CD4-positive, alpha-beta T cell (primary cell): Measurements from ENCODE around the gene C1orf115. TPM values are rescaled to one million over a fixed set of nuclear protein-coding genes. Genes with fewer than 3 reads are reported as not detected.

ENCODE experiments used
- ATAC-seq: fragments of 200-7000 bp; cut with Tn5 transposase; one replicate; pipeline ENCODE4 v1.10.0; 2022; ENCODE audit warnings: mild to moderate bottlenecking; ENCODE audit not compliant: poor library complexity
- CTCF ChIA-PET: fragments of 350-600 bp; sonication (Branson Sonifier 250); formaldehyde crosslinking; loops from one replicate; lab custom pipeline; 2021; ENCODE audit warnings: antibody characterized with exemption, inconsistent platforms; lab: Charles Lee
- POLR2A ChIA-PET: fragments of 350-600 bp; sonication (Branson Sonifier 250); formaldehyde crosslinking; loops from one replicate; lab custom pipeline; 2021; ENCODE audit warnings: antibody characterized with exemption, inconsistent platforms; lab: Charles Lee
- DNase-seq, 14 experiments: peaks; one replicate each; pipeline ENCODE4 v3.0.0-alpha.2; 2013 to 2020; ENCODE audit warnings: mixed read lengths in 2 of 14
- H3K27ac ChIP-seq, 2 donors: one replicate each; pipeline versions ENCODE4 v1.5.1 to v1.7.0; 2013; ENCODE audit warnings: low read length in 2 of 2, low read depth in 1 of 2, mild to moderate bottlenecking in 1 of 2
- H3K27me3 ChIP-seq, 2 experiments: 1 replicate in 1 of 2; 2 replicates in 1 of 2; pipeline versions ENCODE4 v1.6.1 to v1.7.0; 2013; ENCODE audit warnings: low read length in 2 of 2, control low read depth in 1 of 2, mild to moderate bottlenecking in 1 of 2, moderate library complexity in 1 of 2; ENCODE audit not compliant: insufficient read depth in 2 of 2, control insufficient read depth in 1 of 2
- H3K36me3 ChIP-seq: one replicate; pipeline ENCODE4 v1.6.1; 2013; ENCODE audit warnings: low read length, control low read depth; ENCODE audit not compliant: insufficient read depth
- H3K4me1 ChIP-seq: one replicate; pipeline ENCODE4 v1.6.1; 2013; ENCODE audit warnings: low read length, control low read depth; ENCODE audit not compliant: insufficient read depth
- H3K4me3 ChIP-seq: one replicate; pipeline ENCODE4 v1.5.1; 2013; ENCODE audit warnings: mild to moderate bottlenecking, low read length, moderate library complexity
- H3K9me3 ChIP-seq, 2 experiments: 1 replicate in 1 of 2; 2 replicates in 1 of 2; pipeline versions ENCODE4 v1.6.1 to v1.7.0; 2013; ENCODE audit warnings: low read length in 2 of 2, mild to moderate bottlenecking in 2 of 2, control low read depth in 1 of 2, moderate library complexity in 1 of 2; ENCODE audit not compliant: control insufficient read depth in 1 of 2, insufficient read depth in 1 of 2
- H3K27ac Mint-ChIP-seq: one replicate; pipeline ENCODE4 v1.8.0; 2020; ENCODE audit warnings: mixed read lengths
- H3K27me3 Mint-ChIP-seq: one replicate; pipeline ENCODE4 v1.8.0; 2021; ENCODE audit warnings: mixed read lengths
- H3K36me3 Mint-ChIP-seq: one replicate; pipeline ENCODE4 v1.8.0; 2021; ENCODE audit warnings: low read depth, mixed read lengths
- H3K4me1 Mint-ChIP-seq: one replicate; pipeline ENCODE4 v1.8.0; 2021; ENCODE audit warnings: low read depth, mixed read lengths
- H3K4me3 Mint-ChIP-seq: one replicate; pipeline ENCODE4 v1.8.0; 2020; ENCODE audit warnings: mild to moderate bottlenecking, mixed read lengths
- H3K9me3 Mint-ChIP-seq: one replicate; pipeline ENCODE4 v1.8.0; 2020; ENCODE audit warnings: mixed read lengths
- intact Hi-C, 2 experiments: fragments of 100-400 bp; cut with DNase I in 1 of 2; cut with micrococcal nuclease in 1 of 2; formaldehyde crosslinking; loops; one replicate each; pipeline versions ENCODE4 v1.15.1 to v1.9.0; 2023 to 2025; cut with DNase I, micrococcal nuclease
- polyA plus RNA-seq, 2 donors: library from polyadenylated mRNA; unstranded; fragments of 120-200 nt; gene quantifications; one replicate each; pipeline ENCODE4 v1.2.1, GENCODE V29; 2013
- total RNA-seq, 174 experiments: library from RNA in 2 of 174; stranded (reverse) in 2 of 174; gene quantifications; one replicate each; pipeline ENCODE4 v1.2.3 and lab custom pipeline; 2021 to 2026
- TF ChIP-seq, protein P1 (sequence below): fragments of 200-600 bp; IDR thresholded peaks from one replicate; pipeline ENCODE4 v1.8.0; 2022; ENCODE audit warnings: antibody characterized with exemption, mild to moderate bottlenecking

C1orf115 gene, protein sequence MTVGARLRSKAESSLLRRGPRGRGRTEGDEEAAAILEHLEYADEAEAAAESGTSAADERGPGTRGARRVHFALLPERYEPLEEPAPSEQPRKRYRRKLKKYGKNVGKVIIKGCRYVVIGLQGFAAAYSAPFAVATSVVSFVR
- under 1 TPM; 0.73 to 0.82 TPM for total RNA-seq
- polyA plus RNA-seq (2013, experiment 1 of 2): 1.6 TPM
- polyA plus RNA-seq (2013, experiment 2 of 2): 1.2 TPM
- 0.20 to 6.0 (median 1.9) reads per million in 172 experiments for total RNA-seq (lab: John Stamatoyannopoulos, UW)

DNA sequence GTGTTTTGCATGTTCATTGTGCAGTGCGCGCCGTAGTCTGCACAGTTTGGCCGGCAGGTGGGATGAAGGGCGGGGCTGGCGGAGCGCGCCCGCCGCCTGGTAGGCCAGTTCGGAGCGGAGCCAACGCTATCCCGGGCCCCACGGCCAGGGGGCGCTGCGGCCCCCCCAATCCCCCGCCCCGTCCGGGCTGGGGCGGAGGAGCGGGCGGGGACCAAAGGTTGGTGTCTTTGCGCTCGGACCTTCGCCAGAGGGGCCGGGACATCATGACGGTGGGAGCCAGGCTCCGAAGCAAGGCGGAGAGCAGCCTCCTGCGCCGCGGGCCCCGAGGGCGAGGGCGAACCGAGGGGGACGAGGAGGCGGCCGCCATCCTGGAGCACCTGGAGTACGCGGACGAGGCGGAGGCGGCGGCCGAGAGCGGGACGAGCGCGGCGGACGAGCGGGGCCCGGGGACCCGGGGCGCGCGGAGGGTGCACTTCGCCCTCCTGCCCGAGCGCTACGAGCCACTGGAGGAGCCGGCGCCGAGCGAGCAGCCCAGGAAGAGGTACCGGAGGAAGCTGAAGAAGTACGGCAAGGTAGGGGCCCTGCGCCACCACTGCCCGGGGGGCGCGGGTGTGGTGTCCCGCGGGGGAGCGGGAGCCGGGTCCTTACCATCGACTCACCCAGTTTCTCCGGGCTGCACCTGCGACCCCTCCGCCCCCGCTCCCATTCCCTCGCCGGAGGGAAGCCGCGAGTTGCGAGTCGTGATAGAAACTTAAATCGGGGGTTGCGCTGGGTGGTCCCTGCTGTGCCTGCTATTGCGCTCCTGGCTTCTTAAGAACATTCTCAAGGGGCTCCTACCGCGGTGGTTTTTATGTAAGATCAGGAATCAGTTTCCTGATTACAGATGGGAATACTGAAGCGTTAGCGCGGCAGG lies at the start of gene C1orf115:
TSS of gene C1orf115 (plus strand) at position 224 of the 913 bp plus-strand sequence. CDS start at position 264, 40 bp downstream.
- Mint-ChIP-seq H3K9me3 (no peaks in the 10 kb centered on the region), H3K36me3 (no peaks in the 10 kb centered on the region), H3K27ac (no peak within 1 kb of the TSS), H3K27me3 (peaks cover 31% of the 10 kb centered on the region), H3K4me3 (peak within 1 kb of the TSS; percentile 87), H3K4me1 (peaks cover 10% of the 10 kb centered on the region)
- peak; percentile 34 to 84 (median 68) for DNase-seq
- H3K9me3 ChIP-seq: no peaks in the 10 kb centered on the region
- peak; percentile 97 for ATAC-seq
- no peaks in the 10 kb centered on the region for H3K36me3 ChIP-seq
- intact Hi-C loops: loop anchor here in 1 of 2 experiments (5.0 kb wide), 1 partner anchor 87 kb away; no protein-coding TSS in a partner anchor
- peaks cover 0 to 10% of the 10 kb centered on the region in 2 experiments for H3K27me3 ChIP-seq
- ChIA-PET POLR2A (no interaction called here), CTCF (interaction anchor here (0.7 to 1.4 kb wide), 2 partner anchors 11 to 43 kb away, joined by 3 to 4 read pairs; no protein-coding TSS in a partner anchor)
- TF ChIP-seq, protein P1, sequence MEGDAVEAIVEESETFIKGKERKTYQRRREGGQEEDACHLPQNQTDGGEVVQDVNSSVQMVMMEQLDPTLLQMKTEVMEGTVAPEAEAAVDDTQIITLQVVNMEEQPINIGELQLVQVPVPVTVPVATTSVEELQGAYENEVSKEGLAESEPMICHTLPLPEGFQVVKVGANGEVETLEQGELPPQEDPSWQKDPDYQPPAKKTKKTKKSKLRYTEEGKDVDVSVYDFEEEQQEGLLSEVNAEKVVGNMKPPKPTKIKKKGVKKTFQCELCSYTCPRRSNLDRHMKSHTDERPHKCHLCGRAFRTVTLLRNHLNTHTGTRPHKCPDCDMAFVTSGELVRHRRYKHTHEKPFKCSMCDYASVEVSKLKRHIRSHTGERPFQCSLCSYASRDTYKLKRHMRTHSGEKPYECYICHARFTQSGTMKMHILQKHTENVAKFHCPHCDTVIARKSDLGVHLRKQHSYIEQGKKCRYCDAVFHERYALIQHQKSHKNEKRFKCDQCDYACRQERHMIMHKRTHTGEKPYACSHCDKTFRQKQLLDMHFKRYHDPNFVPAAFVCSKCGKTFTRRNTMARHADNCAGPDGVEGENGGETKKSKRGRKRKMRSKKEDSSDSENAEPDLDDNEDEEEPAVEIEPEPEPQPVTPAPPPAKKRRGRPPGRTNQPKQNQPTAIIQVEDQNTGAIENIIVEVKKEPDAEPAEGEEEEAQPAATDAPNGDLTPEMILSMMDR: peak; percentile 80
- peaks cover 12% of the 10 kb centered on the region for H3K4me1 ChIP-seq
- no peak within 1 kb of the TSS for H3K27ac ChIP-seq
- H3K4me3 ChIP-seq: peak within 1 kb of the TSS; percentile 56

DNA sequence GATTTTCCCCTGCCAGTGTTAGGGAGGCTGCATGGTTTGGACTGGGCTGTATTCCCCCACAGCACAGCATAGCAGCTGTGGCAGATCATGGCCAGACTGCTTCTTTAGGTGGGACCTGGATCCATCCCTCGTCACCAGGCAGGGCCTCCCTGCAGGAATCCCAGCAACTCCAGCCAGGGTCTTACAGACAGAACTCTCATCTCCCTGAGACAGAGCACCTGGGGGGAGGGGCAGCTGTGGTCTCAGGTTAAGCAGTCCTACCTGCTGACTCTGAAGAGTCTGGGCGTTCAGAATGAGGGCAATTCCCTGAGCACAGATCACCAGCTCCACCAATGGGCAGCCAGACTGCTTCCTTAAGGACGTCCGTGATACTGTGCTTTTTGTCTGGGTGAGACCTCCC lies 47.9 kb upstream of the C1orf115 start:
- ChIA-PET POLR2A (no interaction called here), CTCF (no interaction called here)
- Mint-ChIP-seq H3K9me3 (no peaks in the 10 kb centered on the region), H3K4me3 (no peak overlapping the region), H3K4me1 (no peaks in the 10 kb centered on the region), H3K27me3 (peaks cover 16% of the 10 kb centered on the region), H3K27ac (no peak overlapping the region), H3K36me3 (no peaks in the 10 kb centered on the region)
- intact Hi-C loops: no loop called here
- H3K9me3 ChIP-seq: peaks cover 0 to 11% of the 10 kb centered on the region in 2 experiments
- no peak overlapping the region for H3K4me3 ChIP-seq
- no peaks in the 10 kb centered on the region for H3K36me3 ChIP-seq
- no peaks in the 10 kb centered on the region for H3K4me1 ChIP-seq
- H3K27ac ChIP-seq: no peak overlapping the region
- peaks cover 0 to 8% of the 10 kb centered on the region in 2 experiments for H3K27me3 ChIP-seq
- ATAC-seq: no peak
- TF ChIP-seq, protein P1: no peak
- DNase-seq: no peak

DNA sequence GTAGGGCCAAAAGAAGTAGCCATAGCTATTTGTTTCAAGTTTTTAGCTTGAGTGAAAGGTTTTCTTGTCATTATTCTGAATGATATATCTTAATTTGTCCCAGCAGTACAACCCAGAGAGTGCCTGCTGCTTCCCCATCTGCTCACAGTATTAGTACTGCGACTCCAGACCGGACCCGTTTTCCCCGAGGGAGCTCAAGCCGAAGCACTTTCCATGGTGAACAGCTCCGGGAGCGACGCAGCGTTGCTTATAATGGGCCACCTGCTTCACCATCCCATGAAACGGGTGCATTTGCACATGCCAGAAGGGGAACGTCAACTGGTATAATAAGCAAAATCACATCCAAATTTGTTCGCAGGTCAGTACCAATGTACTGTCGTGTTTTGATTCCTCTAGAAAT lies 37.2 kb upstream of the C1orf115 start:
- Mint-ChIP-seq H3K9me3 (no peaks in the 10 kb centered on the region), H3K27me3 (no peaks in the 10 kb centered on the region), H3K4me3 (no peak overlapping the region), H3K36me3 (no peaks in the 10 kb centered on the region), H3K4me1 (no peaks in the 10 kb centered on the region), H3K27ac (no peak overlapping the region)
- ChIA-PET POLR2A (no interaction called here), CTCF (no interaction called here)
- Histone ChIP-seq H3K4me3 (no peak overlapping the region), H3K4me1 (no peaks in the 10 kb centered on the region), H3K27ac (no peak overlapping the region), H3K9me3 (no peaks in the 10 kb centered on the region), H3K36me3 (no peaks in the 10 kb centered on the region), H3K27me3 (peaks cover 0 to under 1% of the 10 kb centered on the region in 2 experiments)
- TF ChIP-seq, protein P1: no peak
- ATAC-seq: no peak
- intact Hi-C loops: no loop called here
- no peak for DNase-seq
